ENCODE results near the gene CYP27A1.

GRCh38 chr2:218732761-218733158 lies 49.2 kb upstream of the CYP27A1 start:
- TF ChIP-seq RARB (CRISPR knock-in tag; IDR thresholded peaks at IDR 0.05) (no peak), ARNTL (CRISPR knock-in tag; IDR thresholded peaks at IDR 0.05; ENCODE audit: borderline replicate concordance, low read depth) (no peak), TSHZ2 (CRISPR knock-in tag; IDR thresholded peaks at IDR 0.05) (no peak), ZFP30 (CRISPR knock-in tag; IDR thresholded peaks at IDR 0.05) (no peak), TCF4 (CRISPR knock-in tag; IDR thresholded peaks at IDR 0.05; ENCODE audit: borderline replicate concordance) (no peak), ISL1 (CRISPR knock-in tag; IDR thresholded peaks at IDR 0.05) (no peak), GLIS3 (CRISPR knock-in tag; IDR thresholded peaks at IDR 0.05) (no peak), ZFP3 (CRISPR knock-in tag; IDR thresholded peaks at IDR 0.05) (no peak), CSDC2 (CRISPR knock-in tag; IDR thresholded peaks at IDR 0.05) (no peak)
- TF ChIP-seq, protein P1, sequence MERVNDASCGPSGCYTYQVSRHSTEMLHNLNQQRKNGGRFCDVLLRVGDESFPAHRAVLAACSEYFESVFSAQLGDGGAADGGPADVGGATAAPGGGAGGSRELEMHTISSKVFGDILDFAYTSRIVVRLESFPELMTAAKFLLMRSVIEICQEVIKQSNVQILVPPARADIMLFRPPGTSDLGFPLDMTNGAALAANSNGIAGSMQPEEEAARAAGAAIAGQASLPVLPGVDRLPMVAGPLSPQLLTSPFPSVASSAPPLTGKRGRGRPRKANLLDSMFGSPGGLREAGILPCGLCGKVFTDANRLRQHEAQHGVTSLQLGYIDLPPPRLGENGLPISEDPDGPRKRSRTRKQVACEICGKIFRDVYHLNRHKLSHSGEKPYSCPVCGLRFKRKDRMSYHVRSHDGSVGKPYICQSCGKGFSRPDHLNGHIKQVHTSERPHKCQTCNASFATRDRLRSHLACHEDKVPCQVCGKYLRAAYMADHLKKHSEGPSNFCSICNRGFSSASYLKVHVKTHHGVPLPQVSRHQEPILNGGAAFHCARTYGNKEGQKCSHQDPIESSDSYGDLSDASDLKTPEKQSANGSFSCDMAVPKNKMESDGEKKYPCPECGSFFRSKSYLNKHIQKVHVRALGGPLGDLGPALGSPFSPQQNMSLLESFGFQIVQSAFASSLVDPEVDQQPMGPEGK (CRISPR knock-in tag; IDR thresholded peaks at IDR 0.05; ENCODE audit: borderline replicate concordance) = no peak
- TF ChIP-seq, protein P2, sequence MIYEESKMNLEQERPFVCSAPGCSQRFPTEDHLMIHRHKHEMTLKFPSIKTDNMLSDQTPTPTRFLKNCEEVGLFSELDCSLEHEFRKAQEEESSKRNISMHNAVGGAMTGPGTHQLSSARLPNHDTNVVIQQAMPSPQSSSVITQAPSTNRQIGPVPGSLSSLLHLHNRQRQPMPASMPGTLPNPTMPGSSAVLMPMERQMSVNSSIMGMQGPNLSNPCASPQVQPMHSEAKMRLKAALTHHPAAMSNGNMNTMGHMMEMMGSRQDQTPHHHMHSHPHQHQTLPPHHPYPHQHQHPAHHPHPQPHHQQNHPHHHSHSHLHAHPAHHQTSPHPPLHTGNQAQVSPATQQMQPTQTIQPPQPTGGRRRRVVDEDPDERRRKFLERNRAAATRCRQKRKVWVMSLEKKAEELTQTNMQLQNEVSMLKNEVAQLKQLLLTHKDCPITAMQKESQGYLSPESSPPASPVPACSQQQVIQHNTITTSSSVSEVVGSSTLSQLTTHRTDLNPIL (CRISPR knock-in tag; IDR thresholded peaks at IDR 0.05; ENCODE audit: low read depth) = no peak

Measured in SK-N-SH treated with all-trans-retinoic acid at 6 μM for 48 hours (cell line).